ENCODE data around the gene CD180.

The CD180 gene

DNA sequence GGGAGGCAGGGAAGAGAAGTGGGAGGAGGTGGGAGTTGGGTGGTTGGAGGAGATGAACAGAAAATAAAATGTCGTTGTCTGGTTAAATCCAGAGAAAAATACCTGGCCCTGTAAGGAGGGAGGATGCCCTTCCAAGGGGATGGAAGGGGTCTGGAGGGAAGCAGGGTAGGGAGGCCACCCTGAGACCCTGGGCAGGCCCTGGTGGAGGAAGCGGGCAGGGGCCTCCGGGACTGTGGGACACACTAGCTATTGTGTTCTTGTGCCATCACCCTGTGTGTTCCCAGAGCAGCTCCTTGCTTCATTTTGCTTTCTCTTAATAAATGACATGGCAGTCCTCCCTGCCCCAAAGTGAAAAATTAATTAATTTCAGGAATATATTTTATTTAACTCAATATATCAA lies 11.8 kb upstream of the CD180 start:
- TF ChIP-seq, protein P1, sequence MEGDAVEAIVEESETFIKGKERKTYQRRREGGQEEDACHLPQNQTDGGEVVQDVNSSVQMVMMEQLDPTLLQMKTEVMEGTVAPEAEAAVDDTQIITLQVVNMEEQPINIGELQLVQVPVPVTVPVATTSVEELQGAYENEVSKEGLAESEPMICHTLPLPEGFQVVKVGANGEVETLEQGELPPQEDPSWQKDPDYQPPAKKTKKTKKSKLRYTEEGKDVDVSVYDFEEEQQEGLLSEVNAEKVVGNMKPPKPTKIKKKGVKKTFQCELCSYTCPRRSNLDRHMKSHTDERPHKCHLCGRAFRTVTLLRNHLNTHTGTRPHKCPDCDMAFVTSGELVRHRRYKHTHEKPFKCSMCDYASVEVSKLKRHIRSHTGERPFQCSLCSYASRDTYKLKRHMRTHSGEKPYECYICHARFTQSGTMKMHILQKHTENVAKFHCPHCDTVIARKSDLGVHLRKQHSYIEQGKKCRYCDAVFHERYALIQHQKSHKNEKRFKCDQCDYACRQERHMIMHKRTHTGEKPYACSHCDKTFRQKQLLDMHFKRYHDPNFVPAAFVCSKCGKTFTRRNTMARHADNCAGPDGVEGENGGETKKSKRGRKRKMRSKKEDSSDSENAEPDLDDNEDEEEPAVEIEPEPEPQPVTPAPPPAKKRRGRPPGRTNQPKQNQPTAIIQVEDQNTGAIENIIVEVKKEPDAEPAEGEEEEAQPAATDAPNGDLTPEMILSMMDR (IDR thresholded peaks at IDR 0.05) = no peak

- TF ChIP-seq, protein P1 (IDR thresholded peaks at IDR 0.05) = no peak
These were observed 10.3 kb upstream of the CD180 start for GRCh38 chr5:67206929-67207328.

DNA sequence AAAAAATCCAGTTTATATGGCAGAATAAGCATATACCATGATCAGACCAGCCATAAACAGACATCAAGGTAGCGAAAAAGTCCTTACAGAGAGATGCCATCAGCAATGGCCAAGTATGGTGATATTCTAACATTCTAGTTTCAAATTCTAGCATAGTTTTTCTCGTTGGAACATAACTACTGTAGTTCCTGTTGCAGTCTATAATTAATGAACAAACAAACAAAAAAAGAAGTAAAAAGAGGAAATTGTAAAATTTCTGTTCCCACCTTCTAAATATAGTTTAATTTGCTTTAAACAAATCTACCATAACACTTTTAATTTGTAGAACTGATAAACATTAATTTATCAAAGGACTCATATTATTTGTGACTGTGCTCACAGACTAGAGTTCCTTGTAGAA lies 9.9 kb upstream of the CD180 start:
- TF ChIP-seq, protein P1 (IDR thresholded peaks at IDR 0.05) = no peak

GRCh38 chr5:67205981-67206380 lies 9.4 kb upstream of the CD180 start:
- TF ChIP-seq, protein P1 (IDR thresholded peaks at IDR 0.05) = no peak

DNA sequence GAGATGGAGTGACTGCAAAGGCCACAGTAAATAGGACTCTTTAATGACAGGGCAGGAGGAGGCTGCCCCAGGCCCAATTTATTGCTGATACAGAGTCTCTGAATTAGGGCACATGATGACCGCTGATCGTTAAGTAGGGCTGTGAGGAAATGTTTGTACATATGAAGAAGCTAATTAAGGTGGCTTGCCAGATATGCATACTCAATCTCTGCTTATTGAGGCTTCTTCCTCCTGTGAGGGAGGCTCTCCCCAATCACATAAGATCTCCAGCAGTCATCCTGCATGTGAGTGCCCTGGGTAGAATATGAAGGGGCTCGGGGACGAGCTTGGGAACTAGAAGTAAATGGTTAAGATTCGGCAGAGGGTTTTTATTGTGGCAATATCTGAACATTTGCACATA lies 8.2 kb upstream of the CD180 start:
- TF ChIP-seq, protein P1 (IDR thresholded peaks at IDR 0.05) = no peak

GRCh38 chr5:67203701-67204074 lies 7.1 kb upstream of the CD180 start:
- TF ChIP-seq, protein P1 (IDR thresholded peaks at IDR 0.05) = no peak

- TF ChIP-seq, protein P1 (IDR thresholded peaks at IDR 0.05) = no peak
These were observed 6.2 kb upstream of the CD180 start for GRCh38 chr5:67202828-67203227.

DNA sequence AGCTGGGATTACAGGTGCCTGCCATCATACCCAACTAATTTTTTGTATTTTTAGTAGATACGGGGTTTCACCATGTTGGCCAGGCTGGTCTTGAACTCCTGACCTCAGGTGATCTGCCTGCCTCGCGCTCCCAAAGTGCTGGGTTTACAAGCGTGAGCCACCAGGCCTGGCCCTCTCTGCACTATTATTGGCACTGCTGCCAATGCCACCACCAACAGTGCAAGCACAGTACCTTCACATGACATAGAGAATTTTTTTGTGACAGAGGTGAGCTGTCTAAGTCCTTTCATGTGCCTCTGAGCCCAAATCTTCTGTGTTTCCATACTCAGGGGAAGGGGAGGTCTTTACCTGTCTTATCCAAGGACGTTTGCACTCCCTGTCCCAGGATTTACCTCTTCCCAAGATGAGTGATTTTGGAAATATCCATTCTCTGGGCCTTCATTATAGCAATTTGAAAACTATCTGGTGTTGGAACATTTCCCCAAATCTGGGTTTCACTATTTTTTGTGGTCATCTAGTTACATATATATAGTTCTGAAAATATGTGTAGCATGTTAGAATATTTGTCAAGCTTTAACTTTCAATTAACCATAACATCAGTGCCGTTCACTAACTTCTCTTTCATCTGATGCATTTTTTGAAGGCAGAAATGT lies 5.4 kb upstream of the CD180 start:
- TF ChIP-seq, protein P1 (IDR thresholded peaks at IDR 0.05) = no peak
